Hepatic stellate cell (primary cell): ENCODE measurements around the gene PCDHGA6.
A peak's percentile ranks its signal among the peaks of the same experiment; 100 is the strongest.
"Not testable (repeated sequence)": the region's sequence is repeated elsewhere in the genome, so short reads cannot be mapped to it uniquely, and the experiment has no call there.

Source experiments
- DNase-seq: peaks from one replicate; pipeline ENCODE4 v3.0.0; 2011; ENCODE audit warnings: low spot score

Gene PCDHGA6

GRCh38 chr5:141359790-141360426 lies 13.8 kb upstream of the PCDHGA6 start, which contains the start of gene PCDHGB2:
TSS of gene PCDHGB2 (plus strand) at chr5:141359994. CDS start at chr5:141360136, 142 bp downstream.
- peak; percentile 66 for DNase-seq

- no peak for DNase-seq
Measured at GRCh38 chr5:141360685-141361084, 13.0 kb upstream of the PCDHGA6 start.

GRCh38 chr5:141362719-141363118 lies 11.0 kb upstream of the PCDHGA6 start:
- no peak for DNase-seq

GRCh38 chr5:141363952-141364660 lies 9.6 kb upstream of the PCDHGA6 start, which contains the start of gene PCDHGA5:
TSS of gene PCDHGA5 (plus strand) at chr5:141364162. CDS start at chr5:141364331, 169 bp downstream.
- no peak for DNase-seq

- DNase-seq, result no peak
Measured at GRCh38 chr5:141366016-141366896, 7.4 kb upstream of the PCDHGA6 start.

- peak; percentile 82 for DNase-seq
Measured at GRCh38 chr5:141369994-141370848, 3.5 kb upstream of the PCDHGA6 start, which contains the start of gene PCDHGB3. TSS of gene PCDHGB3 (plus strand) at chr5:141370242. CDS start at chr5:141370395, 153 bp downstream.

- no peak for DNase-seq
Measured at GRCh38 chr5:141371572-141372475, 1.9 kb upstream of the PCDHGA6 start.

GRCh38 chr5:141374627-141375026 lies 936 bp downstream of the PCDHGA6 start:
- DNase-seq, result no peak

- DNase-seq, result not testable (repeated sequence)
Measured at GRCh38 chr5:141375444-141376155, 1.9 kb downstream of the PCDHGA6 start.

GRCh38 chr5:141382469-141383294 lies 9.0 kb downstream of the PCDHGA6 start, which contains the start of gene PCDHGA7:
TSS of gene PCDHGA7 (plus strand) at chr5:141382742. CDS start at chr5:141382900, 158 bp downstream.
- peak; percentile 65 for DNase-seq

GRCh38 chr5:141383345-141383744 lies 9.7 kb downstream of the PCDHGA6 start:
- no peak for DNase-seq

- no peak for DNase-seq
Measured at GRCh38 chr5:141384471-141385267, 11.0 kb downstream of the PCDHGA6 start.

- DNase-seq, result not testable (repeated sequence)
Measured at GRCh38 chr5:141387557-141388311, 14.0 kb downstream of the PCDHGA6 start, which contains the start of gene PCDHGB4. TSS of gene PCDHGB4 (plus strand) at chr5:141387698. CDS start at chr5:141387885, 187 bp downstream.

GRCh38 chr5:141388661-141389060 lies 15.0 kb downstream of the PCDHGA6 start:
- DNase-seq, result no peak

- no peak for DNase-seq
Measured at GRCh38 chr5:141389153-141390042, 15.7 kb downstream of the PCDHGA6 start.
